HG03108 (cell line): ENCODE data around the gene AIFM2.
"Not testable (repeated sequence)": the region's sequence is repeated elsewhere in the genome, so short reads cannot be mapped to it uniquely, and the experiment has no call there.

Experiments
- ATAC-seq: cut with Tn5 transposase; IDR thresholded peaks from one replicate; pipeline ENCODE4 v1.9.1; 2021; ENCODE audit warnings: moderate library complexity; ENCODE audit not compliant: unreplicated experiment

AIFM2 gene

GRCh38 chr10:70132098-70133029 is at the start of gene AIFM2:
TSS of gene AIFM2 (minus strand) at chr10:70132825. CDS start at chr10:70124084, 8,741 bp downstream.
- peak; percentile 77 for ATAC-seq

GRCh38 chr10:70179209-70179608 is 46.6 kb upstream of the AIFM2 start:
- not testable (repeated sequence) for ATAC-seq

- ATAC-seq = no peak
These were observed 45.6 kb upstream of the AIFM2 start for GRCh38 chr10:70178139-70178725.

GRCh38 chr10:70176441-70176840 is 43.8 kb upstream of the AIFM2 start:
- no peak for ATAC-seq

- no peak for ATAC-seq
These were observed 42.9 kb upstream of the AIFM2 start for GRCh38 chr10:70175516-70175915.

GRCh38 chr10:70174058-70174741 is 41.6 kb upstream of the AIFM2 start:
- ATAC-seq = no peak

- no peak for ATAC-seq
These were observed 37.2 kb upstream of the AIFM2 start for GRCh38 chr10:70169649-70170364.

- ATAC-seq = no peak
These were observed 36.4 kb upstream of the AIFM2 start for GRCh38 chr10:70169011-70169410.

- no peak for ATAC-seq
These were observed 34.6 kb upstream of the AIFM2 start for GRCh38 chr10:70167246-70167645.

GRCh38 chr10:70166394-70166793 is 33.8 kb upstream of the AIFM2 start:
- no peak for ATAC-seq

- ATAC-seq = no peak
These were observed 31.5 kb upstream of the AIFM2 start for GRCh38 chr10:70164163-70164562.

- no peak for ATAC-seq
These were observed 30.8 kb upstream of the AIFM2 start for GRCh38 chr10:70163448-70163847.

GRCh38 chr10:70162892-70163201 is 30.2 kb upstream of the AIFM2 start:
- peak; percentile 78 for ATAC-seq

- ATAC-seq = no peak
These were observed 29.7 kb upstream of the AIFM2 start for GRCh38 chr10:70162151-70162891.

- no peak for ATAC-seq
These were observed 28.2 kb upstream of the AIFM2 start for GRCh38 chr10:70160798-70161197.

- ATAC-seq = not testable (repeated sequence)
These were observed 26.7 kb upstream of the AIFM2 start for GRCh38 chr10:70159366-70159765.

GRCh38 chr10:70158113-70158512 is 25.5 kb upstream of the AIFM2 start:
- ATAC-seq = no peak

GRCh38 chr10:70155255-70155838 is 22.7 kb upstream of the AIFM2 start:
- no peak for ATAC-seq

GRCh38 chr10:70148516-70148915 is 15.9 kb upstream of the AIFM2 start:
- ATAC-seq = no peak

- no peak for ATAC-seq
These were observed 14.6 kb upstream of the AIFM2 start for GRCh38 chr10:70147259-70147625.
